ENCODE data around the gene PPP1R14C.

DNA sequence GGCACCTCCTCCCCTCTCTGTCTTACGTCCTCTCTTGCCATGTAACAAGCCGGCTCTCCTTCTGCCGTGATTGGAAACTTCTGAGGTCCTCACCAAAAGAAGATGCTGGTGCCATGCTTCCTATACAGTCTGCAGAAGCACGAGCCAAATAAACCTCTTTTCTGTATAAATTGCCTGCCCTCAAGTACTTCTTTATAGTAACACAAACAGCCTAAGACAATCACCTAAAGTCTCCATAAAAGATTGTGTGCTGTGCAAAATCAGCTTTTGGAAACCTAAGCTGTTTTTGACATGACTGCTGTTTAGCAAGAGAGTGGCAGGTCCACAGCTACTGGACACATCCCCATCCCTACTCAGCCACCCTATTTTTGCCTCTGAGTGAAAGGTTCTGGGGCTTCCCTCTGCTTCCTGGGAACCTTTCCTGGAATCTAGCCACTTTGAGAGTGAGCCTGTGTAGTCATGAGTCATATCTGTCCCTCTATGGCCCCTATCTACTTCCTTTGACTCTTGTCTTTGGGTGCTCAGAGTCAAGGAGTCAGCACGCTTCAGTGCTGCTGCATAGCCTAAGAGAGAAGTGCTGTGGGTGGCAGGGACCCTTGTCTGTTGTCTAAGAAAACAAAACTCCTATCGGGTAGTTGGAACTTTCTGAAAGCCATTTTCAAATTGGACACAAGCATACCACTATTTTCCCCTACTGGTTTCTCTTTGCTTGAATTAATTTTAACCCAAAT, 110.0 kb downstream of the PPP1R14C start:
- no peak for TF ChIP-seq POLR2AphosphoS5 (IDR thresholded peaks at IDR 0.05; ENCODE audit: borderline replicate concordance, low read depth, low read length)
- no peak for TF ChIP-seq EZH2 (IDR thresholded peaks at IDR 0.05)

All from SK-N-MC (cell line).